BJ (cell line): Measurements from ENCODE around the gene CXCR5. TPM values are rescaled to one million over a fixed set of nuclear protein-coding genes. Genes with fewer than 3 reads are reported as not detected.

ENCODE experiments used
- CTCF ChIA-PET: fragments of 350-600 bp; formaldehyde crosslinking; extraction: SDS; loops from one replicate; lab custom pipeline; 2021; ENCODE audit warnings: antibody characterized with exemption, inconsistent platforms; lab: Yijun Ruan, JAX
- POLR2A ChIA-PET: fragments of 300-600 bp; sonication (Branson Sonifier 250); formaldehyde crosslinking; extraction: SDS; loops from one replicate; lab custom pipeline; 2021; ENCODE audit warnings: antibody characterized with exemption; lab: Charles Lee
- DNase-seq: peaks from one replicate; pipeline ENCODE4 v3.0.0-alpha.2; 2011; ENCODE audit warnings: low read depth
- H3K27me3 ChIP-seq: 2 replicates; pipeline ENCODE4 v1.6.0; 2011; ENCODE audit warnings: low read length; ENCODE audit not compliant: control insufficient read depth, insufficient read depth
- H3K36me3 ChIP-seq: 2 replicates; pipeline ENCODE4 v1.5.1; 2011; ENCODE audit warnings: low read length; ENCODE audit not compliant: control insufficient read depth, insufficient read depth
- H3K4me3 ChIP-seq: 2 replicates; pipeline ENCODE4 v1.5.1; 2011; ENCODE audit warnings: low read depth, mild to moderate bottlenecking, control low read depth, low read length
- polyA plus RNA-seq: library from polyadenylated mRNA; depleted of rRNA; stranded (reverse); fragments of >200 nt; gene quantifications from 2 replicates; pipeline ENCODE4 v1.2.3, GENCODE V29; 2011
- TF ChIP-seq, protein P1 (sequence below): IDR thresholded peaks from 2 replicates; pipeline ENCODE4 v1.5.1; 2011; ENCODE audit warnings: low read depth, mild to moderate bottlenecking, control low read depth, inconsistent platforms, low read length, moderate library complexity; ENCODE audit not compliant: insufficient read depth

The CXCR5 gene
- polyA plus RNA-seq, 1 experiment = not detected

DNA sequence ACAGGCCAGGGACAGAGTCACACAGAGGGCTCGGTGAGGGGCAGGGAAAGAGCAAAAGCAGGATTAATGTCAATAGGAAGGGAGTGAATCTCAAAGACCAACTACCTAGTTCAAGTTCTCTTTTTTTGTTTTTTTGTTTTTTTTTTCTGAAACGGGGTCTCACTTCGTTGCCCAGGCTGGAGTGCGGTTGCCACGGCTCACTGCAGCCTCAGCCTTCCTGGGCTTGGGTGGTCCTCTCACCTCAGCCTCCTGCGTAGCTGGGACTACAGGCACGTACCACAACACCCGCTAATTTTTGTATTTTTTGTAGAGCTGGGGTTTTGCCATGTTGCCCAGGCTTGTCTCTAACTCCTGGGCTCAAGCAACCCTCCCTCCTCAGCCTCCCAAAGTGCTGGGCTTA, 51.7 kb downstream of the CXCR5 start:
- DNase-seq = no peak
- CTCF ChIA-PET = interaction anchor here (1.2 to 2.1 kb wide), 4 partner anchors 7 to 245 kb away, joined by 4 to 12 read pairs (median 4); partner anchors contain the start of gene BCL9L
- TF ChIP-seq, protein P1, sequence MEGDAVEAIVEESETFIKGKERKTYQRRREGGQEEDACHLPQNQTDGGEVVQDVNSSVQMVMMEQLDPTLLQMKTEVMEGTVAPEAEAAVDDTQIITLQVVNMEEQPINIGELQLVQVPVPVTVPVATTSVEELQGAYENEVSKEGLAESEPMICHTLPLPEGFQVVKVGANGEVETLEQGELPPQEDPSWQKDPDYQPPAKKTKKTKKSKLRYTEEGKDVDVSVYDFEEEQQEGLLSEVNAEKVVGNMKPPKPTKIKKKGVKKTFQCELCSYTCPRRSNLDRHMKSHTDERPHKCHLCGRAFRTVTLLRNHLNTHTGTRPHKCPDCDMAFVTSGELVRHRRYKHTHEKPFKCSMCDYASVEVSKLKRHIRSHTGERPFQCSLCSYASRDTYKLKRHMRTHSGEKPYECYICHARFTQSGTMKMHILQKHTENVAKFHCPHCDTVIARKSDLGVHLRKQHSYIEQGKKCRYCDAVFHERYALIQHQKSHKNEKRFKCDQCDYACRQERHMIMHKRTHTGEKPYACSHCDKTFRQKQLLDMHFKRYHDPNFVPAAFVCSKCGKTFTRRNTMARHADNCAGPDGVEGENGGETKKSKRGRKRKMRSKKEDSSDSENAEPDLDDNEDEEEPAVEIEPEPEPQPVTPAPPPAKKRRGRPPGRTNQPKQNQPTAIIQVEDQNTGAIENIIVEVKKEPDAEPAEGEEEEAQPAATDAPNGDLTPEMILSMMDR = no peak
- no peaks in the 10 kb centered on the region for H3K36me3 ChIP-seq
- POLR2A ChIA-PET = no interaction called here
- H3K27me3 ChIP-seq = peaks cover 2% of the 10 kb centered on the region; the same call in 1 of the 2 replicates
- H3K4me3 ChIP-seq = no peak overlapping the region

DNA sequence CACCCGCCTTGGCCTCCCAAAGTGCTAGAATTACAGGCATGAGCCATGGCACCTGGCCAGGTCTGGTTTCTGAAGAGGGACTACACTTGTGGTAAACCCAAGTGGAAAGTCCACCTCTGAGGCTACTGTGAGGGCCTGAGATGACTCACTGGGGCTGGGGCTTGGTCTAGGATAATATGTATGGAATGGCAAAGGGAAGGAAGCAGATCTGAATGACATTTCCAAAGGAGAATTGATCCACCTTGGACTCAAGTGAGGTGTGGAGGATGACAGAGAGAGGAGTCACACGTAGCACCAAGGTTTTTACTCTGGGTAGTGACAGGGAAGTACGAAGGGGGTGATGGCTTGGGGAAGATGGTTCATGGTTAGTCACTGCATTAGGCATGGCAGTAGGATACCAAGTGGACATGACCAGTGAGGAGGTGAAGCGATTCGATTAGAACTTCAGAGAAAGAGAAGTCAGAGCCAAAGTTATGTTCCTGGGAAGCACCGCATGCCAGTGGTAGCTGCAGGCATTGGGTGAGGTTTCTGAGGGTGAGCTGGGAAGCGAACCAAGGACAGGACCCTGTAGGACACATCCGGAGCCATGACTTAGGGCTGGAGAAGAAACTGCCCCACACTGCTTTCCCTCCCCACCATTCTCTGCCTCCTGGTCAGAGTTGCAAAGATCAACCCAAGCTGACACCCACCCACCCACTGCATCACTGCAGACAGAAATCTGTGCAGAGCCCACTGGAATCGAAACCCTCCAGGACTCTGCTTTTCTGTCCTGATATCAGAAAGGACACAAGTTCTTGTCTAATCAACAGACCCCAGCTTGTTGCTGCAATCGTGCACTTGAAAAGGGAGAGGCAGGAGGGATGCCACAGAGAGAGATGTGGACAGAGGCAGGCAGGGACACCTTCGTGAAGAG, 55.1 kb downstream of the CXCR5 start:
- Histone ChIP-seq H3K36me3 (no peaks in the 10 kb centered on the region), H3K27me3 (peaks cover 2% of the 10 kb centered on the region; the same call in 1 of the 2 replicates), H3K4me3 (no peak overlapping the region)
- ChIA-PET POLR2A (no interaction called here), CTCF (interaction anchor here (0.9 to 3.1 kb wide), 6 partner anchors 8 to 249 kb away, joined by 4 to 19 read pairs (median 11); partner anchors contain the start of gene UPK2)
- DNase-seq = no peak
- TF ChIP-seq, protein P1 = no peak

DNA sequence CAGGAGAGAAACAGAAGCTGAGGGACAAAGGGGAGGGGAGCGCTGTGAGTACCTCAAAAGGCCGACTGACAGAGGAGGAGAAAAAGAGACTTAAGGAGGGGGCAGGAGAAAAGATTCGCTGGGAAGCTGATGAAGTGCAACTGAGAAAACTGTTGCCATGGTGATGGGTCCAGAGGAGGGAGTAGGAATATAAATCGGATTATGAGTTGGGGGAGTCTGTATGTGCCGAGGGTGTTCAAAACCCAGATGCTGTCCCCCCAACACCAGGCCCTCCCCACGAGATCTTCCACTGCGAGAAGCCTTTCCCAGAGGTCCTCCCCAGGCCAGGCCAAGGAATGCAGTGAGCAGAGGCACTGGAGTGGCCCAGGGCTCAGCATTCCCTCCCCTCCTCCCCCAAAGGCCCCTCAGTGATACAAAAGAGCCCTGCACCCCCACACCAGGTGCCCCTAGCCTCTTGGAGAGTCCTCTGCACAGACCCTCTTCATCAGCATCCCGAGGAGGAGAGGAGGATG, 55.8 kb downstream of the CXCR5 start:
- H3K36me3 ChIP-seq = no peaks in the 10 kb centered on the region
- ChIA-PET CTCF (interaction anchor here (0.6 to 3.1 kb wide), 6 partner anchors 9 to 272 kb away, joined by 3 to 19 read pairs (median 11); partner anchors contain the start of gene UPK2), POLR2A (no interaction called here)
- peaks cover 2% of the 10 kb centered on the region; the same call in 1 of the 2 replicates for H3K27me3 ChIP-seq
- no peak for DNase-seq
- TF ChIP-seq, protein P1 = no peak
- H3K4me3 ChIP-seq = no peak overlapping the region

DNA sequence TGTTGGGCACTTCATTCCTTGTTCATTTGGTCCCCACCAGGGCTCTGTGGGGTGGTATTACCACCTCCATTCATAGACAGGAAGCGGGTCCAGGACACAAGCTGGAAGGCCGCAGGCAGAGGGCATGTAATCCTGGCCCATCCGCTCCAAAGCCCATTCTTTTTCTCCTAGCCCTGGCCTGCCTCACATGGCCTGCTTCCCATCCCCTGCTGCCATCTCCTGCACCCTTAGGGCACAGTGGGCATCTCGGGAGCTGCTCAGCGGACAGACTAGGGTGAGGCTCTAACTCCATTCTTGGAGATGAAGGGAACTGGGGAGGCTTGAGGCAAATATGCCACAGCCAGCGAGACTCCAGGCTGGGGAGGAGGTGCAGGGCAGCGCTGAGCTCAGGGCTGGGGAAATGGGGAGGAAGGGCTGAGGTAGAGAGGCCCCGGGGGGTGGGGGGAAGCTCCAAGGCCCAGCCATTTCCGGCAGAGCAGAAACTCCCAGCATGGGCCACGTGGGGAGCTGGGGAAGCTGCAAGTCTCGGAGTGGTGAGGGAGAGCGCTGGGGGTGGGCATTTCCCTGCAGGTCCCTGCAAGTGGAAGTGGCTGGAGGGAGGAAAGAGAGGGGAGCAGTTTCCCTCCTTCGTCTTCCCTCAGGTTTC, 56.4 kb downstream of the CXCR5 start:
- Histone ChIP-seq H3K4me3 (no peak overlapping the region), H3K36me3 (no peaks in the 10 kb centered on the region), H3K27me3 (peaks cover 2% of the 10 kb centered on the region)
- CTCF ChIA-PET = interaction anchor here (0.6 to 3.1 kb wide), 5 partner anchors 10 to 273 kb away, joined by 3 to 19 read pairs (median 13); partner anchors contain the start of gene UPK2
- DNase-seq = no peak
- TF ChIP-seq, protein P1 = no peak
- POLR2A ChIA-PET = no interaction called here
